HL-60 (cell line): ENCODE results near the gene SDSL.

Experiments used
- CTCF ChIP-seq: IDR thresholded peaks from one replicate; pipeline ENCODE4 v1.5.1; 2011; ENCODE audit warnings: low read length, control low read depth, inconsistent platforms; ENCODE audit not compliant: insufficient read depth
- SPI1 ChIP-seq: IDR thresholded peaks from 2 replicates; pipeline ENCODE4 v1.6.1; 2012; ENCODE audit warnings: low read depth, mild to moderate bottlenecking, borderline replicate concordance

- TF ChIP-seq CTCF (no peak), SPI1 (no peak)
Observed at GRCh38 chr12:113452458-113452857, 30.3 kb downstream of the SDSL start.
